SU-DHL-6 (cell line): ENCODE results near the gene SOX15.
"Not testable (repeated sequence)": the region's sequence is repeated elsewhere in the genome, so short reads cannot be mapped to it uniquely, and the experiment has no call there.

Source experiments
- H2AFZ ChIP-seq: fragments of 200-600 bp; sonication (generic); 2 replicates; pipeline ENCODE4 v1.6.1; 2014; ENCODE audit warnings: low read depth, mild to moderate bottlenecking, moderate library complexity, mixed read lengths, antibody characterized with exemption, low read length; ENCODE audit not compliant: severe bottlenecking
- H3F3A ChIP-seq: fragments of 200-600 bp; shearing (Covaris generic); 2 replicates; pipeline ENCODE4 v1.6.0; 2016; ENCODE audit warnings: antibody characterized with exemption, mild to moderate bottlenecking; ENCODE audit not compliant: insufficient read depth
- H3K27ac ChIP-seq: fragments of 200-600 bp; sonication (generic); 2 replicates; pipeline ENCODE4 v1.5.1; 2016; ENCODE audit warnings: low read depth, mild to moderate bottlenecking, low read length, moderate library complexity, mixed read lengths
- H3K27me3 ChIP-seq: fragments of 200-600 bp; sonication (generic), shearing (Covaris generic); 2 replicates; pipeline ENCODE4 v1.6.0; 2014; ENCODE audit warnings: mild to moderate bottlenecking, low read length
- H3K36me3 ChIP-seq: fragments of 200-600 bp; sonication (generic); 2 replicates; pipeline ENCODE4 v1.6.1; 2014; ENCODE audit warnings: mild to moderate bottlenecking, low read length, mixed read lengths
- H3K4me2 ChIP-seq: fragments of 300-600, 200-600 bp; shearing (Covaris generic), sonication (generic); 2 replicates; pipeline ENCODE4 v1.6.0; 2014; ENCODE audit warnings: low read length, low read depth, mild to moderate bottlenecking; ENCODE audit not compliant: poor library complexity, severe bottlenecking
- H3K4me3 ChIP-seq: fragments of 200-600 bp; sonication (generic); 2 replicates; pipeline ENCODE4 v1.5.1; 2014; ENCODE audit warnings: antibody characterized with exemption, low read length, mild to moderate bottlenecking, mixed read lengths; ENCODE audit not compliant: insufficient read depth, poor library complexity, severe bottlenecking
- H3K79me2 ChIP-seq: fragments of 200-600 bp; sonication (generic); 2 replicates; pipeline ENCODE4 v1.6.1; 2014; ENCODE audit warnings: mild to moderate bottlenecking, low read length, moderate library complexity; ENCODE audit not compliant: insufficient read depth
- H3K9ac ChIP-seq: fragments of 200-600 bp; sonication (generic); 2 replicates; pipeline ENCODE4 v1.7.0; 2014; ENCODE audit warnings: mild to moderate bottlenecking, low read length
- H3K9me2 ChIP-seq: fragments of 200-600 bp; sonication (generic); replicated peaks from 2 replicates; pipeline ENCODE4 v1.6.1; 2014; ENCODE audit warnings: low read length; ENCODE audit not compliant: insufficient read depth
- H3K9me3 ChIP-seq: fragments of 200-600 bp; sonication (generic); 2 replicates; pipeline ENCODE4 v1.6.1; 2014; ENCODE audit warnings: low read length, mixed read lengths; ENCODE audit not compliant: insufficient read depth
- H4K20me1 ChIP-seq: fragments of 200-600 bp; sonication (generic); 2 replicates; pipeline ENCODE4 v1.6.1; 2014; ENCODE audit warnings: low read depth, mild to moderate bottlenecking, antibody characterized with exemption, low read length, moderate library complexity, mixed read lengths
- CTCF ChIP-seq: fragments of 200-600 bp; sonication (generic); IDR thresholded peaks from one replicate; pipeline ENCODE4 v1.5.1; 2017; ENCODE audit warnings: antibody characterized with exemption, mild to moderate bottlenecking, low read length, moderate library complexity; ENCODE audit not compliant: insufficient read depth, poor library complexity, severe bottlenecking
- EZH2phosphoT487 ChIP-seq: fragments of 200-600 bp; sonication (generic), shearing (Covaris generic); conservative IDR thresholded peaks from 2 replicates; pipeline ENCODE4 v1.6.1; 2018; ENCODE audit warnings: mild to moderate bottlenecking, antibody characterized with exemption, low read length, moderate library complexity, mixed read lengths

SOX15 gene

GRCh38 chr17:7626307-7626706, 36.4 kb upstream of the SOX15 start:
- TF ChIP-seq CTCF (no peak), EZH2phosphoT487 (no peak)
- Histone ChIP-seq H3K4me2 (no peak overlapping the region), H3K27ac (no peak overlapping the region), H2AFZ (no peak overlapping the region), H3K36me3 (no peaks in the 10 kb centered on the region), H3F3A (no peaks in the 10 kb centered on the region), H3K4me3 (no peak overlapping the region), H3K27me3 (no peaks in the 10 kb centered on the region), H3K9ac (no peak overlapping the region), H3K9me3 (no peaks in the 10 kb centered on the region), H3K9me2 (no peaks in the 10 kb centered on the region), H4K20me1 (no peaks in the 10 kb centered on the region), H3K79me2 (no peaks in the 10 kb centered on the region)

- H3K27ac ChIP-seq, H4K20me1 ChIP-seq, H3K9me2 ChIP-seq, H3K4me2 ChIP-seq, H3K9ac ChIP-seq, H3K9me3 ChIP-seq, H3K27me3 ChIP-seq, H3K4me3 ChIP-seq, H3F3A ChIP-seq, H2AFZ ChIP-seq, H3K79me2 ChIP-seq, H3K36me3 ChIP-seq: not testable (repeated sequence)
Observed at GRCh38 chr17:7625749-7626148, 35.9 kb upstream of the SOX15 start.

- no peak overlapping the region for H3K27ac ChIP-seq
- H3K9ac ChIP-seq: no peak overlapping the region
- no peaks in the 10 kb centered on the region for H4K20me1 ChIP-seq
- H2AFZ ChIP-seq: no peak overlapping the region
- H3K9me2 ChIP-seq: no peaks in the 10 kb centered on the region
- TF ChIP-seq CTCF (no peak), EZH2phosphoT487 (no peak)
- no peaks in the 10 kb centered on the region for H3K9me3 ChIP-seq
- H3K27me3 ChIP-seq: no peaks in the 10 kb centered on the region
- no peak overlapping the region for H3K4me3 ChIP-seq
- H3F3A ChIP-seq: no peaks in the 10 kb centered on the region
- no peak overlapping the region for H3K4me2 ChIP-seq
- H3K36me3 ChIP-seq: no peaks in the 10 kb centered on the region
- no peaks in the 10 kb centered on the region for H3K79me2 ChIP-seq
Observed at GRCh38 chr17:7623661-7624060, 33.8 kb upstream of the SOX15 start.

GRCh38 chr17:7620835-7621234, 30.9 kb upstream of the SOX15 start:
- no peaks in the 10 kb centered on the region for H4K20me1 ChIP-seq
- no peaks in the 10 kb centered on the region for H3K79me2 ChIP-seq
- H3K27me3 ChIP-seq: no peaks in the 10 kb centered on the region
- no peaks in the 10 kb centered on the region for H3K9me2 ChIP-seq
- no peak overlapping the region for H3K27ac ChIP-seq
- no peaks in the 10 kb centered on the region for H3F3A ChIP-seq
- H3K9ac ChIP-seq: no peak overlapping the region
- H3K9me3 ChIP-seq: no peaks in the 10 kb centered on the region
- no peak overlapping the region for H2AFZ ChIP-seq
- no peak overlapping the region for H3K4me3 ChIP-seq
- H3K4me2 ChIP-seq: no peak overlapping the region
- H3K36me3 ChIP-seq: no peaks in the 10 kb centered on the region
- TF ChIP-seq CTCF: no peak
- TF ChIP-seq EZH2phosphoT487: no peak
